GM19099 (cell line): Measurements from ENCODE around the gene KIF5B.
A peak's percentile ranks its signal among the peaks of the same experiment; 100 is the strongest.

ENCODE experiments used
- POLR2A ChIP-seq: IDR thresholded peaks from 3 replicates; pipeline ENCODE4 v1.6.1; 2011; ENCODE audit warnings: low read depth; ENCODE audit not compliant: insufficient read length; ENCODE audit errors: extremely low read depth

Gene KIF5B

GRCh38 chr10:32056136-32057035, at the start of gene KIF5B:
KIF5B (minus strand) TSS chr10:32056425; CDS start chr10:32055973, 452 bp downstream.
- TF ChIP-seq POLR2A: peak; percentile 98

GRCh38 chr10:32105782-32106382, 49.7 kb upstream of the KIF5B start:
- TF ChIP-seq POLR2A: no peak

GRCh38 chr10:32104622-32105509, 48.6 kb upstream of the KIF5B start:
- TF ChIP-seq POLR2A: no peak

- TF ChIP-seq POLR2A: no peak
These were observed 48.0 kb upstream of the KIF5B start for GRCh38 chr10:32104181-32104580.

GRCh38 chr10:32103721-32104120, 47.5 kb upstream of the KIF5B start:
- TF ChIP-seq POLR2A: no peak

GRCh38 chr10:32095116-32095733, 39.0 kb upstream of the KIF5B start:
- TF ChIP-seq POLR2A: no peak

GRCh38 chr10:32093650-32094049, 37.4 kb upstream of the KIF5B start:
- no peak for TF ChIP-seq POLR2A

- TF ChIP-seq POLR2A: no peak
These were observed 34.8 kb upstream of the KIF5B start for GRCh38 chr10:32091046-32091445.

- no peak for TF ChIP-seq POLR2A
These were observed 28.1 kb upstream of the KIF5B start for GRCh38 chr10:32084185-32084851.

GRCh38 chr10:32077896-32078485, 21.8 kb upstream of the KIF5B start:
- TF ChIP-seq POLR2A: no peak

- no peak for TF ChIP-seq POLR2A
These were observed 17.4 kb upstream of the KIF5B start for GRCh38 chr10:32073659-32074058.

- TF ChIP-seq POLR2A: no peak
These were observed 16.9 kb upstream of the KIF5B start for GRCh38 chr10:32073128-32073527.

GRCh38 chr10:32072025-32072800, 16.0 kb upstream of the KIF5B start:
- TF ChIP-seq POLR2A: no peak
